ENCODE results near the gene TAS2R41. TPM values are rescaled to one million over a fixed set of nuclear protein-coding genes. Genes with fewer than 3 reads are reported as not detected.

TAS2R41 gene
- total RNA-seq, 4 donors from 2014 or later = not detected

DNA sequence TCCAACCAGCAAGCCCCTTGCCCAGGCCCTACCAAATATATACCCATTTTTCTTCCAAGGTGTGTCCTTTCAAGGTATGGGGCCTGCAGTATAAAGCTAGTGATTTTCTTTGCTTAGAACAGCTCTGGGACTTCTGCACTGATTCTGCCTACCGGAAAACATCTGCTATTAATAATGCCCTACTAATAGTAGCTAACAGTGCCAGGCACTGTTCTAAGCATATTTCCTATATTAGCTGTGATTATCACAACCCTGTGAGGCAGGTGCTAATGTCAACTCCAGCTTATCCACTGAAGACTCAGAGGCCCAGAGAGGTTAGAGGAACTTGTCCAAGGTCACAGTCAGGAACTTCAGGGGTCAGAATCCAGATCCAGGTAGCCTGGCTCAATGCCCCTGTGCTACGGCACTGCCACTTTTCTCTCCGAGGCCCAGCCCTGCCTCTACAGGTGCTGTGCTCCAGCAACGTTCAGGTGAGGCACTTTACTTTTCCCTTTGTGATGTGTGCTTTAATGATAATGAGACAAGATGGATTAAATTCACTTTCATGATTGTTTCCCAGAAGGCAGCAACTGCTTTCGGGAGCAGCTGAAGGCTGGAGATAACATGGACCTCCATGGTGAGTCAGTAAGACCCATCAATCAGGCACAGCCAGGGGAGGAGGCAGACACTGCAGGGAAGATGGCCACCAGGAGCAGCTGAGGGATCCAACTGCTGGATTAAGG, 26.7 kb downstream of the TAS2R41 start:
- in situ Hi-C loops (cut with MboI; ENCODE audit: low pct_ligation_motif_present in 1 of 4, low pct_unique_long_range_greater_than_20kb in 1 of 4, low sequenced_read_pairs in 3 of 4) (no loop called here), intact Hi-C loops (cut with DNase I; ENCODE audit: low total_unique reads) (no loop called here)
- Histone ChIP-seq H3K9me3 (no peaks in the 10 kb centered on the region), H3K36me3 (no peaks in the 10 kb centered on the region), H3K4me3 (no peak overlapping the region), H3K4me1 (peaks cover 0 to 5% (median 0%) of the 10 kb centered on the region in 4 donors), H3K27ac (no peak overlapping the region), H3K27me3 (no peaks in the 10 kb centered on the region)
- no peak for DNase-seq
- 87 to 92% methylated on average over 2 to 5 of the region's 5 CpGs for WGBS, 2 donors (ENCODE audit: low coverage in 1 of 2)
- TF ChIP-seq EP300 (IDR thresholded peaks at IDR 0.05; ENCODE audit: low read depth) = no peak
- TF ChIP-seq, protein P1, sequence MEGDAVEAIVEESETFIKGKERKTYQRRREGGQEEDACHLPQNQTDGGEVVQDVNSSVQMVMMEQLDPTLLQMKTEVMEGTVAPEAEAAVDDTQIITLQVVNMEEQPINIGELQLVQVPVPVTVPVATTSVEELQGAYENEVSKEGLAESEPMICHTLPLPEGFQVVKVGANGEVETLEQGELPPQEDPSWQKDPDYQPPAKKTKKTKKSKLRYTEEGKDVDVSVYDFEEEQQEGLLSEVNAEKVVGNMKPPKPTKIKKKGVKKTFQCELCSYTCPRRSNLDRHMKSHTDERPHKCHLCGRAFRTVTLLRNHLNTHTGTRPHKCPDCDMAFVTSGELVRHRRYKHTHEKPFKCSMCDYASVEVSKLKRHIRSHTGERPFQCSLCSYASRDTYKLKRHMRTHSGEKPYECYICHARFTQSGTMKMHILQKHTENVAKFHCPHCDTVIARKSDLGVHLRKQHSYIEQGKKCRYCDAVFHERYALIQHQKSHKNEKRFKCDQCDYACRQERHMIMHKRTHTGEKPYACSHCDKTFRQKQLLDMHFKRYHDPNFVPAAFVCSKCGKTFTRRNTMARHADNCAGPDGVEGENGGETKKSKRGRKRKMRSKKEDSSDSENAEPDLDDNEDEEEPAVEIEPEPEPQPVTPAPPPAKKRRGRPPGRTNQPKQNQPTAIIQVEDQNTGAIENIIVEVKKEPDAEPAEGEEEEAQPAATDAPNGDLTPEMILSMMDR (IDR thresholded peaks at IDR 0.05) = no peak
- no peak for TF ChIP-seq POLR2AphosphoS5 (IDR thresholded peaks at IDR 0.05)
- no peak for TF ChIP-seq POLR2A (IDR thresholded peaks at IDR 0.05)

DNA sequence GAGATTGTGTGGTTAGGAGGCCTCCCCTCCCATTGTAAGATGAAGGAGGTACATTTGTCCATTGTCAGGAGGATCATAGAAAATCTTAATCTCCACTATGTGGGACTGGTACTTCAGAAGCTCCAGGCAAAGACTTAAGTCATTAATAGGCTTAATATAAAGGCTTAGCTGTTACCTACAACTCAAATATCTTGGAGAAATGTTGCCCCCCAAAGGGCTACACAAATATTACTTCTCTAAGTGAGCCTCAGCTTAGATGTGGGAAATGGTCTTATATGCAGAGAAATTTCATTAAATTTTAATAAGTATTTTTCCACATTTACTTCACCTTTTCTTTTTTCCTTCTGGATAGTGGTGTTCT, 27.2 kb downstream of the TAS2R41 start:
- no peaks in the 10 kb centered on the region for H3K36me3 ChIP-seq
- no peak for TF ChIP-seq EP300 (IDR thresholded peaks at IDR 0.05; ENCODE audit: low read depth)
- TF ChIP-seq, protein P1 (IDR thresholded peaks at IDR 0.05) = no peak
- H3K27me3 ChIP-seq = no peaks in the 10 kb centered on the region
- in situ Hi-C loops (cut with MboI; ENCODE audit: low pct_ligation_motif_present in 1 of 4, low pct_unique_long_range_greater_than_20kb in 1 of 4, low sequenced_read_pairs in 3 of 4) (no loop called here), intact Hi-C loops (cut with DNase I; ENCODE audit: low total_unique reads) (no loop called here)
- no peaks in the 10 kb centered on the region for H3K9me3 ChIP-seq
- no peaks in the 10 kb centered on the region for H3K4me1 ChIP-seq
- no peak for DNase-seq
- H3K27ac ChIP-seq = no peak overlapping the region
- no peak overlapping the region for H3K4me3 ChIP-seq

- no peak overlapping the region for H3K4me3 ChIP-seq
- TF ChIP-seq EP300 (IDR thresholded peaks at IDR 0.05; ENCODE audit: low read depth) = no peak
- TF ChIP-seq, protein P1 (IDR thresholded peaks at IDR 0.05) = no peak
- no peak for TF ChIP-seq POLR2A (IDR thresholded peaks at IDR 0.05)
- no peak for TF ChIP-seq POLR2AphosphoS5 (IDR thresholded peaks at IDR 0.05)
- 60 to 71% methylated on average over 2 of the region's 2 CpGs for WGBS, 2 donors (ENCODE audit: low coverage in 1 of 2)
- no peak overlapping the region for H3K27ac ChIP-seq
- H3K4me1 ChIP-seq = no peaks in the 10 kb centered on the region
- in situ Hi-C loops (cut with MboI; ENCODE audit: low pct_ligation_motif_present in 1 of 4, low pct_unique_long_range_greater_than_20kb in 1 of 4, low sequenced_read_pairs in 3 of 4) (no loop called here), intact Hi-C loops (cut with DNase I; ENCODE audit: low total_unique reads) (no loop called here)
- no peaks in the 10 kb centered on the region for H3K36me3 ChIP-seq
- no peaks in the 10 kb centered on the region for H3K9me3 ChIP-seq
- no peak for DNase-seq
- H3K27me3 ChIP-seq = no peaks in the 10 kb centered on the region
Measured at GRCh38 chr7:143505838-143506237, 28.2 kb downstream of the TAS2R41 start.

GRCh38 chr7:143507094-143507518, 29.4 kb downstream of the TAS2R41 start:
- intact Hi-C loops (cut with DNase I; ENCODE audit: low total_unique reads) = no loop called here
- no peaks in the 10 kb centered on the region for H3K4me1 ChIP-seq

More at GRCh38 chr7:143507094-143507518, 29.4 kb downstream of the TAS2R41 start:
- TF ChIP-seq EP300 (IDR thresholded peaks at IDR 0.05; ENCODE audit: low read depth) (no peak), POLR2AphosphoS5 (IDR thresholded peaks at IDR 0.05) (no peak), POLR2A (IDR thresholded peaks at IDR 0.05) (no peak)
- TF ChIP-seq, protein P1 (IDR thresholded peaks at IDR 0.05) = no peak
- 71 to 87% methylated on average over 3 of the region's 3 CpGs for WGBS, 2 donors (ENCODE audit: low coverage in 1 of 2)
- no peak for DNase-seq
- Histone ChIP-seq H3K9me3 (no peaks in the 10 kb centered on the region), H3K4me3 (no peak overlapping the region), H3K36me3 (no peaks in the 10 kb centered on the region), H3K27me3 (no peaks in the 10 kb centered on the region), H3K27ac (no peak overlapping the region)
- in situ Hi-C loops (cut with MboI; ENCODE audit: low pct_ligation_motif_present in 1 of 4, low pct_unique_long_range_greater_than_20kb in 1 of 4, low sequenced_read_pairs in 3 of 4) = no loop called here

All from transverse colon (tissue), 4 donors.